ENCODE data around the gene SWI5. TPM values are rescaled to one million over a fixed set of nuclear protein-coding genes. Genes with fewer than 3 reads are reported as not detected.
"Not testable (repeated sequence)": the region's sequence is repeated elsewhere in the genome, so short reads cannot be mapped to it uniquely, and the experiment has no call there.

SWI5 gene
- polyA plus RNA-seq (2013, experiment 1 of 2): 21.5 TPM
- polyA plus RNA-seq (2013, experiment 2 of 2): 21.5 TPM

DNA sequence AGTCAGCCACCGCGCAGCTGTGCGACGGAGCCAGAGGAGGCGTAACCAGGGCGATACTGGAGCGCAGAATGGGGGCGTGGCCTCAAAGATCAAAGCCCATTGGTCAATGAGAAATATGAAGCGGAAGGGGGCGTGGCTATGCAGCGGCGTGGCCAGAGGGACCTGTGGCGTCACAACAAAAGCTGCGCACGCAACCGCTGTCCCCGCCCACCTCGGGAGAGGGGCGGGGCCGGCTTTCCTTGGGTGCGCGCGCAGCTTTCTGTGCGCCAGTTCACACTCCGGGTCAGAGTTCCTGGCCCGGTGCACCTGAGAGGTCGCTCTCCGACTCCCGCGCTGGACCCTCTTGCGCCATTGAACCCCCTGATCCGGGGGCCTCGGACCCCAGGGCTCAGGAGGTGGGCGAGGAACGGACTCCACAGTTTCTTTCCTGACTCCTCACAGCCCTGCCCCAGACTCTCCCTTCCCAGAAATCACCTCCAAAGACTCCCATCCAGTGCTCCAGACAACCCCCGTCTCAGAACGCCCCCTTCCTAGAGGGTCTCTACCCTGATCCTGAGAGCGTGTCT is at the start of gene SWI5:
SWI5 (plus strand) TSS at position 269 of the 566 bp plus-strand sequence.
- Histone ChIP-seq H2AFZ (ENCODE audit: low read length) (peak within 1 kb of the TSS; percentile 97), H2BK12ac (ENCODE audit: low read length) (no peak within 1 kb of the TSS), H3K4me3 (ENCODE audit: low read length in 2 of 2) (peak within 1 kb of the TSS; percentile 65 to 95), H3K9me3 (replicated peaks in 1 of 2; ENCODE audit: control insufficient read depth in 2 of 2, insufficient read depth in 1 of 2, low read depth in 1 of 2, low read length in 2 of 2) (no peaks in the 10 kb centered on the region), H3K4ac (ENCODE audit: low read length) (no peak within 1 kb of the TSS), H3K27me3 (ENCODE audit: control insufficient read depth in 3 of 3, insufficient read depth in 3 of 3, low read depth in 1 of 3, low read length in 3 of 3) (peaks cover 0 to 2% (median 0%) of the 10 kb centered on the region in 3 experiments), H3K79me1 (ENCODE audit: low read depth, low read length) (peaks cover 3% of the 10 kb centered on the region), H2AK5ac (ENCODE audit: low read depth, low read length) (peak within 1 kb of the TSS; percentile 99), H3K36me3 (replicated peaks in 1 of 2; ENCODE audit: control insufficient read depth in 2 of 2, insufficient read depth in 2 of 2, low read length in 2 of 2) (peaks cover 4 to 24% of the 10 kb centered on the region in 2 donors), H3K23ac (ENCODE audit: low read depth, low read length, poor library complexity) (peak within 1 kb of the TSS; percentile 100), H3K18ac (ENCODE audit: low read length) (peak within 1 kb of the TSS; percentile 92), H3K9ac (ENCODE audit: low read depth, low read length, poor library complexity) (peak within 1 kb of the TSS; percentile 89), H3K14ac (ENCODE audit: low read length) (peak within 1 kb of the TSS; percentile 57), H2BK15ac (ENCODE audit: low read length) (peak within 1 kb of the TSS; percentile 38), H3K4me1 (ENCODE audit: control insufficient read depth in 2 of 2, insufficient read depth in 1 of 2, low read depth in 1 of 2, low read length in 2 of 2) (peaks cover 7% of the 10 kb centered on the region in 2 donors), H2BK120ac (ENCODE audit: low read depth, low read length) (peak within 1 kb of the TSS; percentile 12), H3K4me2 (ENCODE audit: insufficient read depth, low read length, poor library complexity, severe bottlenecking) (peak within 1 kb of the TSS; percentile 95), H3K27ac (replicated peaks; ENCODE audit: low read length) (peak within 1 kb of the TSS; percentile 51), H4K8ac (ENCODE audit: low read depth, low read length) (no peak within 1 kb of the TSS), H4K91ac (ENCODE audit: low read depth, low read length, poor library complexity) (no peak within 1 kb of the TSS), H2BK5ac (ENCODE audit: low read length) (peak within 1 kb of the TSS; percentile 83)
- DNase-seq (ENCODE audit: low spot score): peak; percentile 100
- no CpG with 5 or more reads among the region's 38 CpGs for WGBS, 2 donors (ENCODE audit: extremely low coverage in 2 of 2, insufficient read length in 2 of 2, insufficient replicate concordance in 1 of 2)

DNA sequence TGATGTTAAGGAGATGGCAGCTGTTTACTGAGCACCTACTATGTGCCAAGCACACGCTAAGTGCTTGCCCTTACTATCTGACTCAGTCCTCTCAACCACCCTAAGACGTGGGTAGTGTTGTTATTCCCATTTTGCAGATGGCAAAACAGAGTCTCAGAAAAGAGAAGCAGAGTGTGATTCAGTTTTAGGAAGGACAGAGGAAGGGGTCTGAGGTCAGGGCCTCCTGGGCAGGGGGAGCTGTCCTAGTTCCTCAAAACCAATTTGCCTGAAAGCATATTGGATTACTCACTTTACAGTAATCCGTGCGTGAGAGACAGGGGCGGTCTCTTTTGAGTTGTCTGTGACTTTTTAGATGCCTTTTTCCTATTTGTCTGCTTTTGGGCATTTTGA is 49.7 kb upstream of the SWI5 start:
- no CpG with 5 or more reads among the region's 5 CpGs for WGBS, 2 donors (ENCODE audit: extremely low coverage in 2 of 2, insufficient read length in 2 of 2, insufficient replicate concordance in 1 of 2)
- Histone ChIP-seq H2BK120ac (ENCODE audit: low read depth, low read length) (no peak overlapping the region), H2AK5ac (ENCODE audit: low read depth, low read length) (no peak overlapping the region), H2BK15ac (ENCODE audit: low read length) (no peak overlapping the region), H3K36me3 (replicated peaks in 1 of 2; ENCODE audit: control insufficient read depth in 2 of 2, insufficient read depth in 2 of 2, low read length in 2 of 2) (peaks cover 18 to 24% of the 10 kb centered on the region in 2 donors), H3K4ac (ENCODE audit: low read length) (no peak overlapping the region), H3K27ac (replicated peaks; ENCODE audit: low read length) (no peak overlapping the region), H3K14ac (ENCODE audit: low read length) (no peak overlapping the region), H3K4me2 (ENCODE audit: insufficient read depth, low read length, poor library complexity, severe bottlenecking) (no peak overlapping the region), H3K27me3 (ENCODE audit: control insufficient read depth in 3 of 3, insufficient read depth in 3 of 3, low read depth in 1 of 3, low read length in 3 of 3) (no peaks in the 10 kb centered on the region), H3K18ac (ENCODE audit: low read length) (no peak overlapping the region), H2AFZ (ENCODE audit: low read length) (no peak overlapping the region), H3K9me3 (replicated peaks in 1 of 2; ENCODE audit: control insufficient read depth in 2 of 2, insufficient read depth in 1 of 2, low read depth in 1 of 2, low read length in 2 of 2) (peaks cover 0 to 2% of the 10 kb centered on the region in 2 donors), H4K8ac (ENCODE audit: low read depth, low read length) (no peak overlapping the region), H2BK12ac (ENCODE audit: low read length) (no peak overlapping the region), H3K23ac (ENCODE audit: low read depth, low read length, poor library complexity) (no peak overlapping the region), H2BK5ac (ENCODE audit: low read length) (no peak overlapping the region), H3K9ac (ENCODE audit: low read depth, low read length, poor library complexity) (peak overlapping the region; percentile 57), H3K4me3 (ENCODE audit: low read length in 2 of 2) (no peak overlapping the region), H3K79me1 (ENCODE audit: low read depth, low read length) (no peaks in the 10 kb centered on the region), H3K4me1 (ENCODE audit: control insufficient read depth in 2 of 2, insufficient read depth in 1 of 2, low read depth in 1 of 2, low read length in 2 of 2) (peaks cover 0 to 3% of the 10 kb centered on the region in 2 donors), H4K91ac (ENCODE audit: low read depth, low read length, poor library complexity) (no peak overlapping the region)
- DNase-seq (ENCODE audit: low spot score): no peak

GRCh38 chr9:128230897-128231296 is 45.2 kb upstream of the SWI5 start:
- not testable (repeated sequence) for DNase-seq (ENCODE audit: low spot score); H2AFZ ChIP-seq (ENCODE audit: low read length); H2BK12ac ChIP-seq (ENCODE audit: low read length); H3K14ac ChIP-seq (ENCODE audit: low read length); H3K23ac ChIP-seq (ENCODE audit: low read depth, low read length, poor library complexity); H2BK15ac ChIP-seq (ENCODE audit: low read length); H3K36me3 ChIP-seq (replicated peaks in 1 of 2; ENCODE audit: control insufficient read depth in 2 of 2, insufficient read depth in 2 of 2, low read length in 2 of 2); H3K9ac ChIP-seq (ENCODE audit: low read depth, low read length, poor library complexity); H3K4me2 ChIP-seq (ENCODE audit: insufficient read depth, low read length, poor library complexity, severe bottlenecking); H4K91ac ChIP-seq (ENCODE audit: low read depth, low read length, poor library complexity); H2BK120ac ChIP-seq (ENCODE audit: low read depth, low read length); H3K4ac ChIP-seq (ENCODE audit: low read length); H3K27me3 ChIP-seq (ENCODE audit: control insufficient read depth in 3 of 3, insufficient read depth in 3 of 3, low read depth in 1 of 3, low read length in 3 of 3); H3K9me3 ChIP-seq (replicated peaks in 1 of 2; ENCODE audit: control insufficient read depth in 2 of 2, insufficient read depth in 1 of 2, low read depth in 1 of 2, low read length in 2 of 2); H4K8ac ChIP-seq (ENCODE audit: low read depth, low read length); H3K4me3 ChIP-seq (ENCODE audit: low read length in 2 of 2); H3K27ac ChIP-seq (replicated peaks; ENCODE audit: low read length); H2AK5ac ChIP-seq (ENCODE audit: low read depth, low read length); H2BK5ac ChIP-seq (ENCODE audit: low read length); H3K4me1 ChIP-seq (ENCODE audit: control insufficient read depth in 2 of 2, insufficient read depth in 1 of 2, low read depth in 1 of 2, low read length in 2 of 2); H3K18ac ChIP-seq (ENCODE audit: low read length); H3K79me1 ChIP-seq (ENCODE audit: low read depth, low read length)
- no CpG with 5 or more reads among the region's 7 CpGs for WGBS, 2 donors (ENCODE audit: extremely low coverage in 2 of 2, insufficient read length in 2 of 2, insufficient replicate concordance in 1 of 2)

DNA sequence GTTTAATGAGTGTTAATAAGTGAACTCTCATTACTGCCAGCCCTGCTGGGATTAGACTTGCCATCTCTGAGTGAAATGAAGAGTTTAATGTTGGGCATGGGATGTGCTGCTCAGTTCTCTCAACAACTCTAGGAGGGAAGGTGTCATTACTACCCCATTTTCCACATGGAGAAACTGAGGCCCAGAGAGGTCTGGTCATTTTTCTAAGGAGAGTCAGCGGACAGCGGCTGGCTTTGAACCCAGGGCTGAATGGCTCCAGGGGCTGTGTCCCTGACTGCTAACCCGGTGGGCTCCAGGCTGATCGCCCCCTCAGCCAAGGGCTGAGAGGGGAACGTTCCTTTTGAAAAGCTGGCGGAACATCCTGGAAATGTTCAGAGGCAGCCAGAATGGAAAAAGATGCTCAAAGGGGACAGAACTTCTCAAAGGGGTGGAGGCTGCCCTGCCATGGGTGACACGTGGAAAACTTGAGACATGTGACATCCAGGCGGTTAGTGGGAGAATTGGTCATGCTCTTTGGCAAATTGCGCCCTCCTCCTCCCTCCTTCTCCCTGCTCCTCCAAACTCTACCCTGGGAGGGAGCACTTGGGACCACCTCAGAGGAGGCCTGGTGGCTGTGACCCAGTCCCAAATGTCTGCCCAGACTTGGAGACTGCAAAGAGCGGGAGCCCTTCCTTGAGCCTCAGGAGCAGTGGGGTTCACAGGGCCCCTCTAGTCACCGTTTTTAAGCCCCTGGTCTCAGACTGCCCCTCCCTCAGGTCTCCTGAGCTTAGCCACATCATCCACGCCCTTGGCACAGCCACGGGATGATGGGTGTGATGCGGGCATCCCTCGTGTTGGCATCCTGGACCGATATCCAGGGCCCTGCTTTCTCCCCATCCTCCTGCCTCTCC is 44.2 kb upstream of the SWI5 start:
- Histone ChIP-seq H3K14ac (ENCODE audit: low read length) (no peak overlapping the region), H2BK12ac (ENCODE audit: low read length) (no peak overlapping the region), H2BK5ac (ENCODE audit: low read length) (no peak overlapping the region), H2AFZ (ENCODE audit: low read length) (no peak overlapping the region), H3K27ac (replicated peaks; ENCODE audit: low read length) (no peak overlapping the region), H3K36me3 (replicated peaks in 1 of 2; ENCODE audit: control insufficient read depth in 2 of 2, insufficient read depth in 2 of 2, low read length in 2 of 2) (peaks cover 7 to 9% of the 10 kb centered on the region in 2 donors), H4K8ac (ENCODE audit: low read depth, low read length) (no peak overlapping the region), H3K9me3 (replicated peaks in 1 of 2; ENCODE audit: control insufficient read depth in 2 of 2, insufficient read depth in 1 of 2, low read depth in 1 of 2, low read length in 2 of 2) (no peaks in the 10 kb centered on the region), H3K4me3 (ENCODE audit: low read length in 2 of 2) (no peak overlapping the region), H3K4me1 (ENCODE audit: control insufficient read depth in 2 of 2, insufficient read depth in 1 of 2, low read depth in 1 of 2, low read length in 2 of 2) (no peaks in the 10 kb centered on the region), H3K4ac (ENCODE audit: low read length) (no peak overlapping the region), H2BK120ac (ENCODE audit: low read depth, low read length) (no peak overlapping the region), H3K27me3 (ENCODE audit: control insufficient read depth in 3 of 3, insufficient read depth in 3 of 3, low read depth in 1 of 3, low read length in 3 of 3) (no peaks in the 10 kb centered on the region), H3K18ac (ENCODE audit: low read length) (no peak overlapping the region), H4K91ac (ENCODE audit: low read depth, low read length, poor library complexity) (no peak overlapping the region), H3K79me1 (ENCODE audit: low read depth, low read length) (peaks cover 1% of the 10 kb centered on the region), H2AK5ac (ENCODE audit: low read depth, low read length) (no peak overlapping the region), H3K4me2 (ENCODE audit: insufficient read depth, low read length, poor library complexity, severe bottlenecking) (no peak overlapping the region), H2BK15ac (ENCODE audit: low read length) (no peak overlapping the region), H3K23ac (ENCODE audit: low read depth, low read length, poor library complexity) (no peak overlapping the region), H3K9ac (ENCODE audit: low read depth, low read length, poor library complexity) (no peak overlapping the region)
- WGBS, 2 donors (ENCODE audit: extremely low coverage in 2 of 2, insufficient read length in 2 of 2, insufficient replicate concordance in 1 of 2): no CpG with 5 or more reads among the region's 16 CpGs
- DNase-seq (ENCODE audit: low spot score): no peak

Data from neuronal stem cell (in vitro differentiated cells).